ENCODE data around the gene ALDH1L2. TPM values are rescaled to one million over a fixed set of nuclear protein-coding genes. Genes with fewer than 3 reads are reported as not detected.

Gene ALDH1L2
- total and polyA plus RNA-seq, 9 of the 15 experiments (the other 6 are each of a cell fraction or from before 2014, with no cell fraction given): 1.1 to 9.9 (median 3.8) TPM

DNA sequence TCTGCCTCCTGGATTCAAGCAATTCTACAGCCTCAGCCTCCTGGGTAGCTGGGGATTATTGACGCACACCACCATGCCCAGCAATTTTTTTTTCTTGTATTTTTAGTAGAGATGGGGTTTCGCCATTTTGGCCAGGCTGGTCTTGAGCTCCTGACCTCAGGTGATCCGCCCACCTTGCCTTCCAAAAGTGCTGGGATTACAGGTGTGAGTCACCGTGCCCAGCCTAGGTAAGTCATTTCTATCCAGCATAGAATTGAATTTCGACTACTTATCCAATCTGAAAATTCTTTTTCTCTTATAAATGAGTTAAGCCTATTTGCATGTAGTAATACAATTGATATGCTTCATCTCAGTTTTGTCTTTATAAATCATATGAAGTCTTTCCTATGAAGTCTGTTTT, 111.0 kb downstream of the ALDH1L2 start:
- in situ Hi-C loops (cut with MboI): no loop called here
- POLR2A ChIA-PET: no interaction called here
- FAIRE-seq: no peak

More for the DNA sequence above, 111.0 kb downstream of the ALDH1L2 start:
- H3K4me1 ChIP-seq (replicated peaks in 1 of 2; ENCODE audit: control insufficient read depth in 2 of 2, insufficient read depth in 2 of 2, low read length in 2 of 2): peaks cover 0 to 3% of the 10 kb centered on the region in 2 experiments; a peak in 1 of 5 replicates
- TF ChIP-seq MTA1 (IDR thresholded peaks at IDR 0.05; ENCODE audit: borderline replicate concordance): no peak
- TF ChIP-seq KAT7 (CRISPR knock-in tag; IDR thresholded peaks at IDR 0.05; ENCODE audit: borderline replicate concordance): no peak
- TF ChIP-seq TAF1 (IDR thresholded peaks at IDR 0.05; ENCODE audit: control insufficient read depth, extremely low read depth, insufficient read depth, low read length, severe bottlenecking): no peak
- TF ChIP-seq CBX2 (IDR thresholded peaks at IDR 0.05; ENCODE audit: insufficient read depth, low read length, poor library complexity, severe bottlenecking): no peak
- no peak for TF ChIP-seq PRPF4 (IDR thresholded peaks at IDR 0.05; ENCODE audit: insufficient read depth, low read depth, low read length, poor library complexity, severe bottlenecking)
- no peak for TF ChIP-seq RHOXF2B (CRISPR knock-in tag; conservative IDR thresholded peaks at IDR 0.05)
- no peak for TF ChIP-seq ZNF696 (CRISPR knock-in tag; conservative IDR thresholded peaks at IDR 0.05)
- no peak for TF ChIP-seq HDAC1 (IDR thresholded peaks at IDR 0.05)
- TF ChIP-seq, protein P1, sequence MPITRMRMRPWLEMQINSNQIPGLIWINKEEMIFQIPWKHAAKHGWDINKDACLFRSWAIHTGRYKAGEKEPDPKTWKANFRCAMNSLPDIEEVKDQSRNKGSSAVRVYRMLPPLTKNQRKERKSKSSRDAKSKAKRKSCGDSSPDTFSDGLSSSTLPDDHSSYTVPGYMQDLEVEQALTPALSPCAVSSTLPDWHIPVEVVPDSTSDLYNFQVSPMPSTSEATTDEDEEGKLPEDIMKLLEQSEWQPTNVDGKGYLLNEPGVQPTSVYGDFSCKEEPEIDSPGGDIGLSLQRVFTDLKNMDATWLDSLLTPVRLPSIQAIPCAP (CRISPR knock-in tag; IDR thresholded peaks at IDR 0.05; ENCODE audit: borderline replicate concordance): no peak
- TF ChIP-seq ARHGAP35 (IDR thresholded peaks at IDR 0.05; ENCODE audit: partially characterized antibody): no peak
- no peak for TF ChIP-seq ZNF589 (CRISPR knock-in tag; IDR thresholded peaks at IDR 0.05; ENCODE audit: low read depth)
- TF ChIP-seq, protein P2, sequence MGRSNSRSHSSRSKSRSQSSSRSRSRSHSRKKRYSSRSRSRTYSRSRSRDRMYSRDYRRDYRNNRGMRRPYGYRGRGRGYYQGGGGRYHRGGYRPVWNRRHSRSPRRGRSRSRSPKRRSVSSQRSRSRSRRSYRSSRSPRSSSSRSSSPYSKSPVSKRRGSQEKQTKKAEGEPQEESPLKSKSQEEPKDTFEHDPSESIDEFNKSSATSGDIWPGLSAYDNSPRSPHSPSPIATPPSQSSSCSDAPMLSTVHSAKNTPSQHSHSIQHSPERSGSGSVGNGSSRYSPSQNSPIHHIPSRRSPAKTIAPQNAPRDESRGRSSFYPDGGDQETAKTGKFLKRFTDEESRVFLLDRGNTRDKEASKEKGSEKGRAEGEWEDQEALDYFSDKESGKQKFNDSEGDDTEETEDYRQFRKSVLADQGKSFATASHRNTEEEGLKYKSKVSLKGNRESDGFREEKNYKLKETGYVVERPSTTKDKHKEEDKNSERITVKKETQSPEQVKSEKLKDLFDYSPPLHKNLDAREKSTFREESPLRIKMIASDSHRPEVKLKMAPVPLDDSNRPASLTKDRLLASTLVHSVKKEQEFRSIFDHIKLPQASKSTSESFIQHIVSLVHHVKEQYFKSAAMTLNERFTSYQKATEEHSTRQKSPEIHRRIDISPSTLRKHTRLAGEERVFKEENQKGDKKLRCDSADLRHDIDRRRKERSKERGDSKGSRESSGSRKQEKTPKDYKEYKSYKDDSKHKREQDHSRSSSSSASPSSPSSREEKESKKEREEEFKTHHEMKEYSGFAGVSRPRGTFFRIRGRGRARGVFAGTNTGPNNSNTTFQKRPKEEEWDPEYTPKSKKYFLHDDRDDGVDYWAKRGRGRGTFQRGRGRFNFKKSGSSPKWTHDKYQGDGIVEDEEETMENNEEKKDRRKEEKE (IDR thresholded peaks at IDR 0.05; ENCODE audit: borderline replicate concordance in 1 of 2, control insufficient read depth in 1 of 2, low read depth in 2 of 2, low read length in 1 of 2): no peak
- TF ChIP-seq ELF2 (CRISPR knock-in tag; IDR thresholded peaks at IDR 0.05): no peak
- no peak for TF ChIP-seq SIX5 (IDR thresholded peaks at IDR 0.05; ENCODE audit: borderline replicate concordance in 1 of 2, insufficient read depth in 1 of 2, low read depth in 1 of 2, low read length in 2 of 2)
- no peak for TF ChIP-seq HNRNPUL1 (IDR thresholded peaks at IDR 0.05; ENCODE audit: low read length)
- no peak for TF ChIP-seq CHD2 (IDR thresholded peaks at IDR 0.05; ENCODE audit: low read depth, low read length)
- intact Hi-C loops (cut with micrococcal nuclease): no loop called here
- no peak overlapping the region for H3K27ac ChIP-seq (ENCODE audit: extremely low read depth, low read depth, low read length)
- no peak for DNase-seq (ENCODE audit: extremely low read depth in 1 of 4, low spot score in 3 of 4)
- no peaks in the 10 kb centered on the region for H3K36me3 ChIP-seq (ENCODE audit: control insufficient read depth, insufficient read depth, low read length)
- H3K4me3 ChIP-seq: no peak overlapping the region
- WGBS (ENCODE audit: insufficient coverage, low coverage, missing lambda C conversion rate): 3% methylated on average over 5 of the region's 5 CpGs
- no peak for ATAC-seq
- H2AFZ ChIP-seq (ENCODE audit: low read depth, low read length): no peak overlapping the region
- no peak overlapping the region for H3K4me2 ChIP-seq (ENCODE audit: insufficient read depth, low read length)
- H3K9ac ChIP-seq (ENCODE audit: insufficient read depth in 1 of 2, low read depth in 2 of 2, low read length in 2 of 2): no peak overlapping the region
- no peaks in the 10 kb centered on the region for H3K79me2 ChIP-seq (ENCODE audit: control insufficient read depth, insufficient read depth, low read length)
- no TSS peak for BruUV-seq (replicated peaks)
- H4K20me1 ChIP-seq (replicated peaks; ENCODE audit: control insufficient read depth, insufficient read depth, low read length): no peaks in the 10 kb centered on the region
- H3K9me3 ChIP-seq (replicated peaks; ENCODE audit: control insufficient read depth, insufficient read depth, low read depth, low read length): no peaks in the 10 kb centered on the region
- no peaks in the 10 kb centered on the region for H3K9me1 ChIP-seq (ENCODE audit: control insufficient read depth, insufficient read depth, low read length)
- CTCF ChIA-PET (ENCODE audit: low intra/inter-chr PET ratio): no interaction called here
- H3K27me3 ChIP-seq (ENCODE audit: control insufficient read depth in 2 of 2, insufficient read depth in 2 of 2, low read length in 2 of 2): peaks cover 6 to 14% of the 10 kb centered on the region in 2 experiments; a peak in 3 of 5 replicates

All from K562 (cell line).